GM18870 (cell line): Measurements from ENCODE around the gene RBFOX2.

Experiments
- ATAC-seq: cut with Tn5 transposase; IDR thresholded peaks from one replicate; pipeline ENCODE4 v1.9.1; 2021; ENCODE audit warnings: moderate library complexity; ENCODE audit not compliant: unreplicated experiment

The RBFOX2 gene

GRCh38 chr22:35873426-35873825 is 155.2 kb downstream of the RBFOX2 start:
- ATAC-seq = no peak

DNA sequence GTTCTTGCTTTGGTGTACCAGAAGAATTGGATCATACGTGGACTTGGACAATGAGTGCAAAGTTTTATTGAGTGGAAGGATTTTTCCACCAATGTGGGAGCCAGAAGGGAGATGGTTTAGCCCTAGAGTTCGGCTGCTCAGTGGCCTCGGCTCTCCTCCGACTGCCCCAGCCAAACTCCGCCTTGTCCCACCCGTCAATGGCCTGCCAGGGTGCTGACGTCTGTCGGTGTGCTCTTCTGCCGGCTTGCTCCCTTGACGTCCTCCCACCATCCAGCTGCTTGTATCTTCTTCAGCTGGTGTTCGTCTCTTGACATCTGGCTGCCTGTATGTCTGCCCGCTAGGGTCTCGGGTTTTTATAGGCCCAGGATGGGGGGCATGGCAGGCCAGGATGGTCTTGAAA is 156.2 kb downstream of the RBFOX2 start:
- no peak for ATAC-seq

GRCh38 chr22:35870517-35871293 is 157.9 kb downstream of the RBFOX2 start:
- no peak for ATAC-seq

DNA sequence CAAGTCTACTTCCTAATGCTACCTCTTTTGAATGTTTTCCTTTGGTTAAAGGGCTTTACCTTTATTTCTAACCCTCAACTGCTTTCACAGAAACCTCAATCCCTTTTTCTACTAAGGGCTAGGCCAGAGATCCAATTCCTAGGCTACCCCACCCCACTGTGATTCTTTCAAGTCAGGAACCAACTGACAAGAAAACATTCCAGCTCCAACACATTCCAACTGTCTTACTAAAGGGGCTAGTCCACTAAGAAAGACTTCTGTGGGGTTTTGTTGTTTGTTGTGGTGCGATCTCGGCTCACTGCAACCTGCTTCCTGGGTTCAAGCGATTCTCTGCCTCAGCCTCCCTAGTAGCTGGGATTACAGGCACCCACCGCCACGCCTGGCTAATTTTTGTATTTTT is 159.7 kb downstream of the RBFOX2 start:
- no peak for ATAC-seq

DNA sequence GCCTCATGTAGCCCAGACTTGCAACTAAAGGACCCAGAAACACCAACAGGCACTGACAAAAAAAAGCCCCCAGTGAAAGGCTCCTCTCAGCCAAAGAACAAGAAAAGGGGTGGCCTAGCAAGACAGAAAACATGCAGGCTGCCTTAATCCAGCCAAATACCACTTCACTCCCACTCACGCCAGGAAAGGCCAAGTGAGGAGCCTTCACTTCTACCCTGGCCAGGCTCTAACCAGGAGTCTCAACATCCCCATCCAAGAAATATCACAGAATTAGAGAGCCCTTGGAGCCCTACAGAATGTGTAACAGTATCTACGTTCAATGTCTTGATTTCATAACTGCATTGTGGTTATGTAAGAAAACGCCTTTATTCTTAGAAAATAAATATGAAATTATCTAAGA is 162.0 kb downstream of the RBFOX2 start:
- no peak for ATAC-seq

DNA sequence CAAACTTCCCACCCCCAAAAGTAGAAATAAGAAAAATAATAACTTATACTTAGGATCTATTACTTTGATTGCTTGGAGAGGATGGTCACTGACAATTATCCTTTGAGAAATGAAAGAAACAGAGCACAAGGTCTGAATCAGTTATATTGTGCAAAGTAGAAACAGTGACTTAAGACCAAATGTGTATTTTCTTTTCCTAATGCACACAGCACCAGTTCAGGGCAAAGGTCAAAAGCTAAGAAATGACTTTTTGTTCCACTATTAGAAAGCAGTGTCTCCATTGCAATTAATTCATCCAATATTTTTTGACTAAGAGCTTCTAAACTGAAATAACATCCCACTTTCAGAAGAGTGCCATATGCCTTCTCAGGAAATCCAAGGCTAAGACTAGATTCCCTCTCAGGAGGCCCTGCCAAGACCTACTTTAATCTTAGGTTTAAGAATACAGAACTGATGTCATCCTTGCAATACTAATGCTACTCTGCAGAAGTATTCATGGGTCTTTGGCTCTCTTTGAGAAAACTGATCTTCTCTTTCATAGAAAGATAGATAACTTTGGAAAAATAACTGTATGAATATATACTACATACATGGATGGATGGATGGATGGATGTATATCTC is 164.0 kb downstream of the RBFOX2 start:
- ATAC-seq = no peak

DNA sequence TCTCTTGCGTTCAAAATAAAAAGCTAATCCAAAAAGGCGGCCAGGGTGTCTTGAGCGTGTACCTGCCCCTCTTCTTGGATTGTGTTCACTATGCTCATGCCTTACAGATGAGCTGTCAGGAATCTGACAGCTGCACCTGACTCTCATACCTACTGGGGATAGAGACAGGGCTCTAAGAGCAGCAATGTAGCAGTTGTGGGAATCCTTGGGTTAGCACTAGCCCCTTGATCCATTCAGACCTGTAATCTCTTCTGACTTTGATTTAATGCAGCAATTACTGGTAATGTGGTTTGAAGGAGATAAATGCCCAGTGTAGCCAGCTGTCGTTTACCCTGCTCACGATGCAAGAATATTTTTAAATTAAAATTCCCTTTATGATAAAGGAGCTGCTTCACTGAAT is 165.2 kb downstream of the RBFOX2 start:
- no peak for ATAC-seq

GRCh38 chr22:35862697-35863096 is 165.9 kb downstream of the RBFOX2 start:
- ATAC-seq = no peak

GRCh38 chr22:35861451-35861850 is 167.2 kb downstream of the RBFOX2 start:
- ATAC-seq = no peak

- ATAC-seq = no peak
Measured at GRCh38 chr22:35860837-35861236, 167.8 kb downstream of the RBFOX2 start.

DNA sequence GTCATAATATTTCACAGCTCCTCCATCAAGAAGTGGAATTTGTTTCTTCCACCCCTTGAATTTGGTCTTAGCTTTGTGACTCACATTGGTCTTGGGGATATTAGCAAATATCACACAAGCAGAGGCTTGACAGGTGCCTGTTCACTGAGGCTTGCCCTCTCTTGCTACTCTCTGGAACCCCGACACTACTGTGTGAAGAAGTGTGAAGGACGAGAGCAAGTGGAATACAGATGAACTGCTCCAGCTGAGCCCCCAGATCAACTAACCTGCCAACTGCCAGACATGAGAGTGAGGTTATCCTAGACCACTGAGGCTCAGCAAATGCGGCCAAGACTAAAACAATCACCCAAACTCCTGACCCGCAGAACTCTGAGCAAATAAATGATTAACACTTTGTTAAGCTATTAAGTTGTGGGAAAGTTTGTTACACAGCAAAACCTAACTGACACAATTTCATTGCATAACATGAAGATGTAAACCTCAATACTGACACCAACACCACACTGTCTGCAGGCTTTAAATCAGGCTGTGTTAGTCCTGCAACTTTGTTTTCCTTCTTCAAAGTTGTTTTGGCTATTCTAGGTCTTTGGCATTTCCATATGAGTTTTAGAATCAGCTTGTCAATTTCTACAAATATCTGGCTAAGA is 168.4 kb downstream of the RBFOX2 start:
- no peak for ATAC-seq

DNA sequence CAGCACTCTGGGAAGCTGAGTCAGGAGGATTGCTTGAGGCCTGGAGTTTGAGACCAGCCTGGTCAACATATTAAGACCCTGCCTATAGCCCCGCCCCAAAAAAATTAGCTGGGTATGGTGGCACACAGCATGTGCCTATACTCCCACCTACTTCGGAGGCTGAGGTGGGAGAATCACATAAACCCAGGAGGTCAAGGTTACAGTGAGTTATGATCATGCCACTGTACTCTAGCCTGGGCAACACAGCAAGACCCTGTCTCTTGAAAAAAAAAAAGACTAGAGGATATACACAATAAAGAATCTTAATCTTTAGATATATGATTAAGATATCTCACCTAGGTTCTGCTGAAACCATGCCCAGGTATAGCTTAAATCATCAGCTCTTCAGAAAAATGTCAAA is 174.3 kb downstream of the RBFOX2 start:
- ATAC-seq = no peak

GRCh38 chr22:35852076-35852475 is 176.5 kb downstream of the RBFOX2 start:
- no peak for ATAC-seq

DNA sequence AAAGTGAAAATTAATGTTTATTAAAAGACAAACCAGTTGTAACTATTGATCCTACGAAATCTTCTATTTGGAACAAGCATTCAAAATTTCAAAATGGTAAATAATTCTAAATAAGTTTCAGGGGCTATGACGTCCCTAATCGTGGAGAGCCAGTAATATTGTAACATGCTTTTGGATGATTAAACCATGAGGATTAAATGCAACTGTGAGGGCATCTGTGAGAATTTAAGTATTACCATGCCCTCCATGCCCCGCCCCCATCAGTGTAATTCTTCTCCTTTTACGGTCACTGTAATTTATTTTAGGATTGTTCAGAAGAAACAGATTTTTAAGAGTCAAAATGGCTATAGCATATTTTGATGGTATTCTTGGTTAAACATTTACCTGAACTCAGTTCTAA is 177.8 kb downstream of the RBFOX2 start:
- no peak for ATAC-seq

DNA sequence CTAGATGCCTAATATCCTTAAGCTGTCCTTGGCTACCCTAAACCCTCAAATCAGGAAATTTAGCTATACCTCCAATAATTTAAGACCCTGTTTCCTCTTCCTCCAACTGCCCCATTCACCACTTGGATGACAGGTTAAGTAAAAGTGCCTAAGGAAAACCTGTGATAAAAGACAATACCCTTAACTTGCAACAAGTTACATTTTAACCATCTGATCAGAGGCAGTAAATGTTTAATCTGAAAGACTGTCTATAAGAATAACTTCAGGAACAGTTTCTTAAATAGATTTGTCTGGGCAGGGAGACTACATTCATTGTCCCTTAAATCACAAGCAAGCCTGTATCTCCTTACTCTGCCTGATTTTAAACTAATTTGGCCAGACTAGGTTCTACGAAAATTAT is 181.8 kb downstream of the RBFOX2 start:
- ATAC-seq = no peak

DNA sequence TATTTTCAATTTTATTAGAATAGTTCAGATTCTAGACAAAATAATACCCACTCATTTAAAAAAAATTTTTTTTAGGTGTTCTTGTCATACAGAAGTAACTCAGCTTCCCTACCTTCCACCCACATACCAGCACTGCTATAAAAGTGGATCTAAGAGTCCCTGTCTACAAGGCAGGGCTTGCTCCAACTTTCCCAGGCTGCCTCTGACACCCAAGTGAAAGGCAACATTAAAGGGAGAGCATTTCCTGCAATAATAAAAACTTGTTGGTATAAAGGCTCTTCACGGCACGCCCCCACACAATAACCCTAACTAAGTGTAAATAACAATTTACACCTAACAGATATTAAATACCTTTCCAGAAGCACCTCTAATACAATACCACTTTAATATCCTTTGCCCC is 183.7 kb downstream of the RBFOX2 start:
- ATAC-seq = no peak

DNA sequence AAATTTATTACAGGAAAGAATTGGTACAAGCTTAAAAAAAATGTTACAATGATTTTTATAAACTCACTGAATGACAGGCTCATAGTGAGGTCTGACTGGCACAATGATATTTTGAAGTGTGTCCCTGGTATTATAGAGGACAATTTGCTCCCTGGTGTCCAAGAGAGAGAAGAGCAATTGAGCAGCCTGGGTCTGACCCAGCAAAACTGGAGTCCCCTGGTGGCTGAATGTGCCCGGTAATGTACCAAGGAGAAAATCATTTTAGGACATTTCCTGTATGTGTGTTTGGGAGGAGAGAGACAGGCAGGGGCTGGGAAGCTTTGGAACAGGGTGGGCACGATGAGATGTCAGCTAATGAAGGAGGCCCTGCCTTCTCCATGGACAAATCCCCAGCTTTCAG is 185.7 kb downstream of the RBFOX2 start:
- no peak for ATAC-seq

- ATAC-seq = no peak
Measured at GRCh38 chr22:35842519-35842913, 186.1 kb downstream of the RBFOX2 start.

- ATAC-seq = no peak
Measured at GRCh38 chr22:35841907-35842518, 186.6 kb downstream of the RBFOX2 start.

- ATAC-seq = no peak
Measured at GRCh38 chr22:35840302-35840739, 188.3 kb downstream of the RBFOX2 start.

- ATAC-seq = no peak
Measured at GRCh38 chr22:35839841-35840301, 188.8 kb downstream of the RBFOX2 start.
